H9 (cell line): ENCODE measurements around the gene FEZF2. TPM values are rescaled to one million over a fixed set of nuclear protein-coding genes. Genes with fewer than 3 reads are reported as not detected.

Experiments
- DNase-seq: peaks from one replicate; pipeline ENCODE4 v3.0.0-alpha.2; 2017
- H2AFZ ChIP-seq: one replicate; pipeline ENCODE4 v1.6.1; 2013; ENCODE audit warnings: mild to moderate bottlenecking, low read length, control low read depth, moderate library complexity
- H2AK5ac ChIP-seq: 2 replicates; pipeline ENCODE4 v1.6.1; 2013; ENCODE audit warnings: low read length, control low read depth, mixed read lengths; ENCODE audit not compliant: insufficient read length
- H2BK120ac ChIP-seq: one replicate; pipeline ENCODE4 v1.6.1; 2013; ENCODE audit warnings: low read depth, mild to moderate bottlenecking, low read length, control low read depth, inconsistent platforms; ENCODE audit not compliant: poor library complexity, severe bottlenecking
- H2BK12ac ChIP-seq: 2 replicates; pipeline ENCODE4 v1.6.1; 2013; ENCODE audit warnings: low read length, control low read depth, mixed read lengths, low read depth; ENCODE audit not compliant: insufficient read length
- H2BK15ac ChIP-seq: 2 replicates; pipeline ENCODE4 v1.6.1; 2013; ENCODE audit warnings: low read depth, low read length, control low read depth
- H2BK20ac ChIP-seq: one replicate; pipeline ENCODE4 v1.6.1; 2013; ENCODE audit warnings: low read depth, mild to moderate bottlenecking, low read length, control low read depth, inconsistent platforms; ENCODE audit not compliant: poor library complexity, severe bottlenecking
- H2BK5ac ChIP-seq: 2 replicates; pipeline ENCODE4 v1.6.1; 2013; ENCODE audit warnings: low read length, control low read depth, mixed read lengths; ENCODE audit not compliant: insufficient read length
- H3K14ac ChIP-seq: 2 replicates; pipeline ENCODE4 v1.6.1; 2013; ENCODE audit warnings: low read length, control low read depth; ENCODE audit not compliant: insufficient read depth
- H3K18ac ChIP-seq: 2 replicates; pipeline ENCODE4 v1.6.1; 2013; ENCODE audit warnings: low read depth, mild to moderate bottlenecking, mixed read lengths, low read length, control low read depth; ENCODE audit not compliant: insufficient read length
- H3K23ac ChIP-seq: 2 replicates; pipeline ENCODE4 v1.6.1; 2013; ENCODE audit warnings: low read length, control low read depth, mixed read lengths, low read depth; ENCODE audit not compliant: insufficient read length
- H3K23me2 ChIP-seq: 2 replicates; pipeline ENCODE4 v1.6.1; 2013; ENCODE audit warnings: low read depth, mild to moderate bottlenecking, mixed read lengths, low read length, control low read depth; ENCODE audit not compliant: insufficient read length, poor library complexity, severe bottlenecking
- H3K27ac ChIP-seq: 2 replicates; pipeline ENCODE4 v1.5.1; 2013; ENCODE audit warnings: low read length, control low read depth, mixed read lengths, low read depth; ENCODE audit not compliant: insufficient read length
- H3K27me3 ChIP-seq: 2 replicates; pipeline ENCODE4 v1.6.1; 2013; ENCODE audit warnings: low read length, control low read depth, inconsistent platforms; ENCODE audit not compliant: insufficient read depth
- H3K4ac ChIP-seq: 2 replicates; pipeline ENCODE4 v1.6.1; 2013; ENCODE audit warnings: low read depth, mild to moderate bottlenecking, control low read depth, inconsistent platforms, low read length, moderate library complexity
- H3K4me1 ChIP-seq: 2 replicates; pipeline ENCODE4 v1.6.1; 2013; ENCODE audit warnings: low read length, control low read depth, inconsistent platforms; ENCODE audit not compliant: insufficient read depth
- H3K4me2 ChIP-seq: 2 replicates; pipeline ENCODE4 v1.6.1; 2013; ENCODE audit warnings: low read length, control low read depth, mixed read lengths; ENCODE audit not compliant: insufficient read length, insufficient read depth
- H3K56ac ChIP-seq: 2 replicates; pipeline ENCODE4 v1.6.1; 2013; ENCODE audit warnings: low read depth, mild to moderate bottlenecking, mixed read lengths, low read length, control low read depth; ENCODE audit not compliant: insufficient read length
- H3K79me1 ChIP-seq: 2 replicates; pipeline ENCODE4 v1.6.1; 2013; ENCODE audit warnings: low read depth, mild to moderate bottlenecking, moderate library complexity, low read length, control low read depth, inconsistent platforms; ENCODE audit not compliant: insufficient read depth, poor library complexity, severe bottlenecking
- H3K79me2 ChIP-seq: 2 replicates; pipeline ENCODE4 v1.6.1; 2013; ENCODE audit warnings: low read length, control low read depth, inconsistent platforms; ENCODE audit not compliant: insufficient read depth
- H3K9ac ChIP-seq: 2 replicates; pipeline ENCODE4 v1.6.1; 2013; ENCODE audit warnings: low read length, control low read depth, mixed read lengths; ENCODE audit not compliant: insufficient read length; ENCODE audit errors: extremely low read depth
- H3K9me3 ChIP-seq: one replicate; pipeline ENCODE4 v1.6.1; 2013; ENCODE audit warnings: low read depth, low read length, inconsistent platforms; ENCODE audit not compliant: control insufficient read depth
- H3T11ph ChIP-seq: one replicate; pipeline ENCODE4 v1.6.1; 2013; ENCODE audit warnings: mild to moderate bottlenecking, low read length, control low read depth, inconsistent platforms
- H4K20me1 ChIP-seq: one replicate; pipeline ENCODE4 v1.6.1; 2013; ENCODE audit not compliant: control insufficient read depth, insufficient read length, insufficient read depth
- H4K5ac ChIP-seq: 2 replicates; pipeline ENCODE4 v1.6.1; 2013; ENCODE audit warnings: low read depth, mild to moderate bottlenecking, mixed read lengths, low read length, control low read depth; ENCODE audit not compliant: insufficient read length
- H4K8ac ChIP-seq: replicated peaks from 2 replicates; pipeline ENCODE4 v1.6.1; 2013; ENCODE audit warnings: low read length, control low read depth, mixed read lengths, low read depth; ENCODE audit not compliant: insufficient read length
- H4K91ac ChIP-seq: 2 replicates; pipeline ENCODE4 v1.6.1; 2013; ENCODE audit warnings: low read depth, mild to moderate bottlenecking, moderate library complexity, mixed read lengths, low read length, control low read depth; ENCODE audit not compliant: insufficient read length
- H3K27ac Mint-ChIP-seq, 3 experiments: 2 replicates in 2 of 3; 3 replicates in 1 of 3; pipeline ENCODE4 v1.8.0; 2020 to 2021; ENCODE audit warnings: mixed read lengths in 3 of 3, mild to moderate bottlenecking in 1 of 3, moderate library complexity in 1 of 3
- H3K27me3 Mint-ChIP-seq: 2 replicates; pipeline ENCODE4 v1.8.0; 2021; ENCODE audit warnings: low read depth, mild to moderate bottlenecking, moderate library complexity, mixed read lengths
- H3K36me3 Mint-ChIP-seq, 3 experiments: 2 replicates in 2 of 3; 3 replicates in 1 of 3; pipeline ENCODE4 v1.8.0; 2020 to 2021; ENCODE audit warnings: low read depth in 3 of 3, mixed read lengths in 3 of 3; ENCODE audit not compliant: insufficient read depth in 1 of 3
- H3K4me1 Mint-ChIP-seq, 2 experiments: 2 replicates each; pipeline ENCODE4 v1.8.0; 2020; ENCODE audit warnings: mixed read lengths in 2 of 2
- H3K4me3 Mint-ChIP-seq, 2 experiments: 2 replicates in 1 of 2; 3 replicates in 1 of 2; pipeline ENCODE4 v1.8.0; 2020 to 2021; ENCODE audit warnings: mild to moderate bottlenecking in 2 of 2, mixed read lengths in 2 of 2, moderate library complexity in 1 of 2
- H3K9me3 Mint-ChIP-seq, 2 experiments: 2 replicates in 1 of 2; 3 replicates in 1 of 2; pipeline ENCODE4 v1.8.0; 2020; ENCODE audit warnings: mild to moderate bottlenecking in 2 of 2, mixed read lengths in 2 of 2, moderate library complexity in 1 of 2
- WGBS: extraction: QIAGEN DNeasy Blood & Tissue Kit; methylation state at CpG from one replicate; pipeline ENCODE4 v1.1.7; 2013; ENCODE audit warnings: missing lambda C conversion rate, low lambda C conversion rate, mixed read lengths; ENCODE audit not compliant: insufficient read length; ENCODE audit errors: extremely low coverage; 5-methylcytosine and 5-hydroxymethylcytosine counted together
- total RNA-seq: library from RNA; stranded (reverse); gene quantifications from 2 replicates; pipeline ENCODE4 v1.2.1, GENCODE V29; 2021
- TF ChIP-seq, protein P1 (sequence below): fragments of 200-600 bp; sonication (generic); conservative IDR thresholded peaks from 3 replicates; pipeline ENCODE4 v1.8.0; 2021; ENCODE audit warnings: antibody characterized with exemption, mild to moderate bottlenecking

Gene FEZF2
- total RNA-seq, 1 experiment from 2014 or later, result 0.11 TPM

DNA sequence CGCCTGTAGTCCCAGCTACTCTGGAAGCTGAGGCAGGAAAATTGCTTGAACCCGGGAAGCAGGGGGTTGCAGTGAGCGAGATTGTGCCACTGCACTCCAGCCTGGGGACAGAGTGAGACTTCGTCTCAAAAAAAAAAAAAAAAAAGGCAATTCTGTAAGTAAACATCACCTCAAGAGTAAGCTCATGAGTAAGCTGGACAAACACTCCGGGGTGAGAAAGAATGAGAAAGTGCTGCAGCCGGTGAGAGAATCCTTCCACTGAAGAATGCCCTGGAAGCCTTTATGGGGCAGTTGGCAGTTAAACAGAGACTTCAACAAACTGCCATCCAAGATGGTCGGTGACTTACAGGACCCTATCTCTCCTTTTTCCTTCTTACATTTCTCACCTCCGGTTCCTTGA lies 47.5 kb downstream of the FEZF2 start:
- Histone ChIP-seq H2AFZ (no peak overlapping the region), H3K79me1 (no peaks in the 10 kb centered on the region), H4K91ac (no peak overlapping the region), H3K4me2 (no peak overlapping the region), H3K4ac (no peak overlapping the region), H3K23me2 (no peaks in the 10 kb centered on the region), H3K9ac (no peak overlapping the region), H4K20me1 (no peaks in the 10 kb centered on the region), H2BK120ac (no peak overlapping the region), H2BK5ac (no peak overlapping the region), H3T11ph (no peak overlapping the region), H2AK5ac (no peak overlapping the region), H4K8ac (no peak overlapping the region), H3K79me2 (no peaks in the 10 kb centered on the region), H3K9me3 (no peaks in the 10 kb centered on the region), H3K4me1 (no peaks in the 10 kb centered on the region), H2BK12ac (no peak overlapping the region), H4K5ac (no peak overlapping the region), H3K18ac (no peak overlapping the region), H2BK15ac (no peak overlapping the region), H3K23ac (no peak overlapping the region), H3K27me3 (no peaks in the 10 kb centered on the region), H3K14ac (no peak overlapping the region), H2BK20ac (no peak overlapping the region), H3K27ac (no peak overlapping the region), H3K56ac (no peak overlapping the region)
- no peak for DNase-seq
- Mint-ChIP-seq H3K4me3 (no peak overlapping the region), H3K27me3 (no peaks in the 10 kb centered on the region), H3K9me3 (no peaks in the 10 kb centered on the region), H3K36me3 (peaks cover 0 to 6% (median 0%) of the 10 kb centered on the region in 3 experiments; a peak in 2 of 7 replicates), H3K27ac (no peak overlapping the region; a peak in 1 of 7 replicates), H3K4me1 (no peaks in the 10 kb centered on the region)
- WGBS, result no CpG with 5 or more reads among the region's 8 CpGs
- TF ChIP-seq, protein P1, sequence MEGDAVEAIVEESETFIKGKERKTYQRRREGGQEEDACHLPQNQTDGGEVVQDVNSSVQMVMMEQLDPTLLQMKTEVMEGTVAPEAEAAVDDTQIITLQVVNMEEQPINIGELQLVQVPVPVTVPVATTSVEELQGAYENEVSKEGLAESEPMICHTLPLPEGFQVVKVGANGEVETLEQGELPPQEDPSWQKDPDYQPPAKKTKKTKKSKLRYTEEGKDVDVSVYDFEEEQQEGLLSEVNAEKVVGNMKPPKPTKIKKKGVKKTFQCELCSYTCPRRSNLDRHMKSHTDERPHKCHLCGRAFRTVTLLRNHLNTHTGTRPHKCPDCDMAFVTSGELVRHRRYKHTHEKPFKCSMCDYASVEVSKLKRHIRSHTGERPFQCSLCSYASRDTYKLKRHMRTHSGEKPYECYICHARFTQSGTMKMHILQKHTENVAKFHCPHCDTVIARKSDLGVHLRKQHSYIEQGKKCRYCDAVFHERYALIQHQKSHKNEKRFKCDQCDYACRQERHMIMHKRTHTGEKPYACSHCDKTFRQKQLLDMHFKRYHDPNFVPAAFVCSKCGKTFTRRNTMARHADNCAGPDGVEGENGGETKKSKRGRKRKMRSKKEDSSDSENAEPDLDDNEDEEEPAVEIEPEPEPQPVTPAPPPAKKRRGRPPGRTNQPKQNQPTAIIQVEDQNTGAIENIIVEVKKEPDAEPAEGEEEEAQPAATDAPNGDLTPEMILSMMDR, result no peak
